ENCODE results near the gene GUSB.
"Not testable (repeated sequence)": the region's sequence is repeated elsewhere in the genome, so short reads cannot be mapped to it uniquely, and the experiment has no call there.

Gene GUSB

DNA sequence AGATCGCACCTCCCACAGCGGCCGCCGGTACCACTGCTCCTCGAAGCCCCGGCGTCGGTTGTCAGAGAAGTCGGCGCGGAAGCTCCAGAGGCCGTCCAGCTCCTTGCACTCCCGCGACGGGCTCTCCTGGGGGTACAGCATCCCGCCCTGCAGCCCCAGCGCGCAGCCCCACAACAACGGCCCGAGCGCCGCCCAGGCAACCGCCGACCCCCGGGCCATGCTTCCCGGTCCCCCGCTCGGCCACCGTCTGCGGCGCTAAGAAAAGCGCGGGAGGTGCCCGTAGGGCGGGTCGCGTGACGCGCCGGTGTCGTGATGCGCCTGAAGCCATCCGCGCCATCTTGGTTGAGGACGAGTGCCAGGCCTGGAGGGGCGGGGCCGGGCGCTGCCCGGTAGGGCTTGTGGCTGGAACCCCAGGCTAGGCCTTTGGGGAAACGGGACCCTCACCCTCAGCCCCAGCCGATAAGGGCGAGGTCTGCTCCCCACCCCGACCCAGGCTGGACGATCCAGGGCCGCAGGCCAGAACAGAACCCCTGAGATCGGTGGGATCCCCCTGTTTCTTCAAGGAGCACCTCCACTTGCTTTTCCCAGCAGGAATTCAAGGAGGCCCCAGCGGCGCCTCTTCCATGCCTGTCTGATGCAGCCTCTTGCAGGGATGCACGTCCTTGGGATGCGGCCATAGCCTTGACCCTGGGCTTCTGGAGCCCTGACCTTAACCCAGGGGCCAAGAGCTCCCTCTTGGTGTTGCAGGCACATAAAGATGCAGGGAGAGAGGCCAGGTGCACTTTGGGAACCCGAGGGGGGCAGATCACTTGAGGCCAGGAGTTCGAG is at the start of gene GUSB:
Gene GUSB, minus strand, starts transcription at position 249 of the 828 bp plus-strand sequence. Its CDS starts 30 bp downstream, at position 219.
- peak; percentile 91 for DNase-seq

DNA sequence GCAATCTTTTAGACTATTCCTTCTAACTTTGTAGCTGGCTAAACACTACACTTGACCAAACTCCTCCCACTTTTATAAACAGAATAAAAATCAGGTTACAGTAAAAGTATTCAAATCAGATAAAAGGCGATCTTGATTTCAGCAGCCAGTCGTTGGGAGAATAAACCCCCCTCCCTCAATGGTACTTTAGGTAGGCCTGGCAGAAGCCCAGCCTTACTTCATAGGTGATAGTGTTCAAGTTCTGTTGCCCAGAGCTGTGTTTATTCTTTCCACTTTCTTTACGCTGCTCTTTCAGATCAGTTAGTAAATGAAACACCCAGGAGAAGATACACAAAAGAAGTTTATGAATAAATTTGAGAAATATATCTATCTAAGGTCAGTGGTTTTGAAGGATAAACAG is 46.3 kb upstream of the GUSB start:
- not testable (repeated sequence) for DNase-seq

DNA sequence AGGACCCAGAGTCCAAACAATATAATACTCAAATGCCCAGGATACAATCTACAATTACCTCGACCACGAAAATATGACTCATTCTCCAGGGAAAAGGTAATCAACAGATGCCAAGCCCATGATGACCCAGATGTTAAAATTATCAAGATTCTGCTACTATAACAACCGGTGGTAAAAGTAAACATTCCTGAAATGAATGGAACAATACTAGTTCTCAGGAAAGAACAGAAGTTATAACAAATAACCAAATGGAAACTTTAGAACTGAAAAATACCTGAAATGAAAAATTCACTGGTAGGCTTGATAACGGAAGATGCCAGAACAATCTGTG is 34.1 kb upstream of the GUSB start:
- no peak for DNase-seq

DNA sequence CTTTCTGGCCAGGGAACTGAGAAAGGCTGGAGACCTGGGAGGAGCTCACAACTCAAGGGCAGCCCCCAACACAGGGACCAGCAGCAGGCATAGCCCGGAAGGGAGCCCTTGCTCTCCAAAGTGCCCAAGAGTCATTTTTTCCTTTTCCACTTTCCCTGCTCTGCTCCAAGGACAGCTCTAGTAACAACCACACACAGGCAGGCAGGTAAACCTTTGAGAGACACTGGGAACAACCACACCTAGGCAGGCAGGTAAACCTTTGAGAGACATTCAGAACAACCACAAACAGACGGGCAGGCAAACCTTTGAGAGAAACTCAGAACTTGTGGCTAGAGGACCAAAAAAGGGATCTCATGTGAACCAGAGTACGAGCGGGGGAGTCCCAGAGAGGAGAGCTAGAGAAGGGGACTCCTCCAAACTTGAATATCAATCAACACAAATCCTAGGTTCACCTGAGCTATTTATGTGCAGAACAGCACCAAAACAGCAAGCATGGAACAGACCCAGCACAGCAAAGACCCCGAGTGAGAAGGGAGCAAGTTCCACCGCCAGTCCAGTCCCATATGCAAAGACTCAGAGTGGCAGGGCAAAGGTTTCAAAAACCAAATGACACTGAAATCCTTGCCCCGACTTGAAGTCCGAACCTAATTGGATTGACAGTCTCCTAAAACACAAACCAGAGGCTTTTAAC is 33.6 kb upstream of the GUSB start:
- DNase-seq = no peak

DNA sequence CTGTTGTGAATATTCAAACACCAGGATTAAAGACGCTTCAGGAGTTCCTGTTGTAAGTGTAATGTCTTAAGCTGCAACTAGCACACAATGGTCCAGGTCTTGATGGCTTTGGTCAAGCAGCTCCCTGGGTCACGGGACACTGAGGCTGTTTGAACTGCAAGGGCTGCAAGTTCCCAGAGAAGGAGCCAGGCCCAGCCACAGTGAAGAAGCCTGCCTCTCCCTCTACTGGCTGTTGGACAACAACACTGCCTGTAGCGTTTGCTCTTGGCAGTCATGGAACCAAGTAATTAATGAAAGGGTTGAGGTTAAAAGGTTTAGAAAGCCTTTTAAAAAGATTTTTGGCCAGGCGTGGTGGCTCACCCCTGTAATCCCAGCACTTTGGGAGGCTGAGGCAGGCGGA is 31.9 kb upstream of the GUSB start:
- no peak for DNase-seq

DNA sequence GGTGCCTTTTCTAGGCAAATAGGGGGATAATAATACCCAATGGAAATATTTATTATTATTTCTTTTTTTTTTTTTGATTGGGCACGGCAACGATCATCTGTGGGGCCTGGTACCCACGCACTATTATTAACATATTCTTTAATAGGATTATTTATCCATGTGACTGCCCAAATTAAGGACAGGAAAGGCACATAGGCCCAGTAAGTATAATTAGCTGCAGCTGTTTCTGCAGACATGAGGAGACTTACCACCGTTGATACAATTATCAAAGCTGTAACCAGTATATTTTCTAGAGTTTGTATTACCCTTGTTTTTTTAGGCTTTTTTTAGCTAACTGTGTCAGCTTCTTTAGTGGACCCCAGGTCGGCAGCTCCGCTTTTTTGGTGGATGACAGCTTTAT is 25.2 kb upstream of the GUSB start:
- DNase-seq = no peak

DNA sequence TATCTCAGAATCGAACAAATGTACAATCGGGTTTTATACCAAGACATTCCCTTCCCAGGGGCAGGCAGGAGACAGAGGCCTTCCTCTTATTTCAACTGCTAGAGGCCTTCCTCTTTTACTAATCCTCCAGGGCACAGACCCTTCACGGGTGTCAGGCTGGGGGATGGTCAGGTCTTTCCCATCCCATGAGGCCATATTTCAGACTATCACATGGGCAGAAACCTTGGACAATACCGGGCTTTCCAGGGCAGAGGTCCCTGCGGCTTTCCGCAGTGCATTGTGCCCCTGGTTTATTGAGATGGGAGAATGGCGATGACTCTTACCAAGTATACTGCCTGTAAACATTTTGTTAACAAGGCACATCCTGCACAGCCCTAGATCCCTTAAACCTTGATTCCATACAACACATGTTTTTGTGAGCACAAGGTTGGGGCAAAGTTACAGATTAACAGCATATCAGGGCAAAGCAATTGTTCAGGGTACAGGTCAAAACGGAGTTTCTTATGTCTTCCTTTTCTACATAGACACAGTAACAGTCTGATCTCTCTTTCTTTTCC is 23.2 kb upstream of the GUSB start:
- DNase-seq = not testable (repeated sequence)

DNA sequence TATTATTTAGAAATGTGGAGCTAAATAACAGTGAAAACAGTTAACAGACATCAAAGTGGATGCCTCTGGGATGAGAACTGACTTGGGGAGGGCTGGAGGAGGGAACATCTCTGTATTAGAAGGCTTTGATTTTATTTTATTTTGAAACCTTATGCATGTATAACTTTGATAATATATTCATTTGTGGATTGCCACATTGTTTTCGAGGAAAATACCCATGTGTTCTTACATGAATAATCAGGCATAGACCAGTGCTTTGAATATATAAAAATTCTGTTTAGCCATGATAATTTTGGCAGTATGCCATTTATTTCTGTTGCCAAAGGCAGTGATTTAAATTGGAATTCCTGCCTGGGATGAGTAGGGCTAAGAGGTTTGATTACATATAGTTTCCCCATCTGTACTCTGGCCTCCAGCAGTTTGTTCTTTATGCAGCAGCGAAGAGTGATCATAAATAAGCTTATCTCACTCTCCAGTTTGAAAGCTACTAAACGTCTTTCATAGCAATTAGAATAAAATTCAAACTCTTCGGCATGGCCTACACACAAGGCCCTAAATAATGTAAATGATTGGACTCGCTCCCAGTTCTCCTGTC is 18.9 kb upstream of the GUSB start:
- not testable (repeated sequence) for DNase-seq

DNA sequence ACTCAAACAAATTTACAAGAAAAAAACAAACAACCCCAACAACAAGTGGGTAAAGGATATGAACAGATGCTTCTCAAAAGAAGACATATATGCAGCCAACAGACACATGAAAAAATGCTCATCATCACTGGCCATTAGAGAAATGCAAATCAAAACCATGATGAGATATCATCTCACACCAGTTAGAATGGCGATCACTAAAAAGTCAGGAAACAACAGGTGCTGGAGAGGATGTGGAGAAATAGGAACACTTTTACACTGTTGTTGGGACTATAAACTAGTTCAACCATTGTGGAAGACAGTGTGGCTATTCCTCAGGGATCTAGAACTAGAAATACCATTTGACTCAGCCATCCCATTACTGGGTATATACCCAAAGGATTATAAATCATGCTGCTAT is 13.0 kb upstream of the GUSB start:
- not testable (repeated sequence) for DNase-seq

DNA sequence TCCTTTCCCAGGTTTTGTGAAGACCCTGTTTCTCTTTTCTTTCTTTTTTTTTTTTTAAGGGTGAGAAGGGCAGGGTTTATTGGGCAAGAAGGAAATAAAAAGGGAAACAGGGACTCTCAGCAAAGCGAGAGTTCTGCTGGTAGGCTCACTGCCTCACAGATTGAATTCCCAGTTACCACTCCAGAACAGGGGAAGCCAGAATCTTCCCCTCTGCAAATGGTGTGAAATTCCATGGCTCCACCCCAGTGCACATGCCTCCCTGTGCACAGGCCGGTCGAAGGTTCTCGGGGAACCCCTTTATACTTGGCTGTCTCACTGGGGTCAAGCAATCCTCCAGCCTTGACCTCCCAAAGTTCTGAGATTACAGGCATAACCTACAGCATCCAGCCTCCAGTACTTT is 10.5 kb upstream of the GUSB start:
- no peak for DNase-seq

DNA sequence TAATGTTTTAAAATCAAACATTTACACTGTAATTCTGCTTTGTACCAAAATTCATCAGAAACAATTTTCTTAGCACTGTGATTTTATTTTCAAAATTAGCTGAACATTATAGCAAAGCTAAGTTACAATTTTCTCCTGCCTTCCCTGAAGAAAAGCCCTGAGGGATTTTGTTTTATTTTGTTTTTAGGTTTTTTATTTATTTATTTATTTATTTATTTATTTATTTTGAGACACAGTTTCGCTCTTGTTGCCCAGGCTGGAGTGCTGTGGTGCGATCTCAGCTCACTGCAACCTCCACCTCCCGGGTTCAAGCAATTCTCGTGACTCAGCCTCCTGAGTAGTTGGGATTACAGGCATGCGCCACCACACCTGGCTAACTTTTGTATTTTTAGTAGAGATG is 9.8 kb upstream of the GUSB start:
- not testable (repeated sequence) for DNase-seq

DNA sequence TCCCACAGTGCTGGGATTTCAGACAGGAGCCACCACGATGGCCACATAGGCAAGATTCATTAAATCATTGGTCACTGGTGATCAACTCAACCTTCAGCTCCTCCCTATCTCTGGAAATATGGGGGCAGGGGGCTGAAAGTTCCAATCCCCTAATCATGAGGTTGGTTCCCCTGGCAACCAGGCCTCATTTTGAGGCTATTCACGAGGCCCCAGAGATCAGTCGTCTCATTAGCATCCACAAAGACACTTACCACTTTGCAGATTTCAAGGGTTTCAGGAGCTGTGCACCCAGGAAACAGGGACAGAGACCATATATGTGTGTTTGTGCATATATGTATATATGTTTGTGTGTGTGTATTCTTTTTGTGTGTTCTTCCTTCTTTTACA is 7.7 kb upstream of the GUSB start:
- DNase-seq = no peak

DNA sequence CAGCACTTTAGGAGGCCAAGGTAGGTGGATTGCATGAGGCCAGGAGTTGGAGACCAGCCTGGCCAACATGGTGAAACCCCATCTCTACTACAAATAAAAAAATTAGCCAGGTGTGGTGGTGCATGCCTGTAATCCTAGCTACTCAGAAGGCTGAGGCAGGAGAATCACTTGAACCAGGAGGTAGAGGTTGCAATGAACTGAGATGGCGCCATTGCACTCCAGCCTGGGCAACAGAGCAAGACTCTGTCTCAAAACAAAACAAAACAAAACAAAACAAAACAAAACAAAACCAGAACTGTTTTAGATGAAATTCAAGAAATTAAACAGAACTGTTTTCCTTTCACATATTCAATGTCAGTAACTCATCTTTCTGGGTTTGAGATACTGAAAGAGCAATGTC is 6.5 kb upstream of the GUSB start:
- not testable (repeated sequence) for DNase-seq

DNA sequence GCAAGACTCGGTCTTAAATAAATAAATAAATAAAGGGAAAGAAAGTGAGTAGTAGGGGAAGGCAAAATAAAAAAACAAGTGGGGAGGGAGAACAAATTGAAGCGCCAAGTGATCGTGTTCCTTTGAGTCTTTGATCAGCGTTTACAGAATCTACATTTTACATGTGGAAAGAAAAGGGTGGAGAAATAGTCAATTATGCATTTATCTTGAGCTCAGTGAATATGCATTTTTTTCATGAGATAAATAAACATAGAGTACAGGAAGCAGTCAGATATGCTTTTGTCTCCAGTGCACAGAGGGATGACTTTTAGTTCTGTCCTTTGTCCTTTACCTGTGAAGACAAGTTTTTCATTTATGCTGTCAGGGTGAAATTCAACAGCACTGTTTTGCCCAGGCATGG is 6.1 kb upstream of the GUSB start:
- no peak for DNase-seq

DNA sequence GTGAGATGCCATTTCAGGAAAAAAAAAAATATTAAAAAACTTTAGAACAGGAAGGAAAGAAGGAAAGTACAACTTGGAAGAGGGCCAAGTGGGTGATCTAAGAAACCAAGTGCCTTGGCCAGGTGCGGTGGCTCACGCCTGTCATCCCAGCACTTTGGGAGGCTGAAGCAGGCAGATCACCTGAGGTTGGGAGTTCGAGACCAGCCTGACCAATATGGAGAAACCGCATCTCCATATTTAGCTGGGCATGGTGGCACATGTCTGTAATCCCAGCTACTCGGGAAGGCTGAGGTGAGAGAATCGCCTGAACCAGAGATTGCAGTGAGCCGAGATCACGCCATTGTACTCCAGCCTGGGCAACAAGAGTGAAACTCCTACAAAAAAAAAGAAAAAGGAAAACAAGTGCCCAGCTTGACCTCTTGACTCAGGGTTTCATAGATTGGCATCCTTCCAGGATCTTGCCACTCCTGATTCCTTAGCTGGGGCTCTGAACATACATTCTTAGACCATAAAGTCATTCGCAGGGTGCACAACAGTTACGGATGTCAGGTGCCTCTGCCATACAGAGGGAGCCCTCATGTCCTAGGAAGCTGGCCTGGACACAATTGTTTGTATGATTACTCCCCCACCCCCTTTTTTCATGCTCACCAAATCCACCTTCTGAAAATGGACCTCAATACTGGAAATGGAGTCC is 2.1 kb upstream of the GUSB start:
- no peak for DNase-seq

DNA sequence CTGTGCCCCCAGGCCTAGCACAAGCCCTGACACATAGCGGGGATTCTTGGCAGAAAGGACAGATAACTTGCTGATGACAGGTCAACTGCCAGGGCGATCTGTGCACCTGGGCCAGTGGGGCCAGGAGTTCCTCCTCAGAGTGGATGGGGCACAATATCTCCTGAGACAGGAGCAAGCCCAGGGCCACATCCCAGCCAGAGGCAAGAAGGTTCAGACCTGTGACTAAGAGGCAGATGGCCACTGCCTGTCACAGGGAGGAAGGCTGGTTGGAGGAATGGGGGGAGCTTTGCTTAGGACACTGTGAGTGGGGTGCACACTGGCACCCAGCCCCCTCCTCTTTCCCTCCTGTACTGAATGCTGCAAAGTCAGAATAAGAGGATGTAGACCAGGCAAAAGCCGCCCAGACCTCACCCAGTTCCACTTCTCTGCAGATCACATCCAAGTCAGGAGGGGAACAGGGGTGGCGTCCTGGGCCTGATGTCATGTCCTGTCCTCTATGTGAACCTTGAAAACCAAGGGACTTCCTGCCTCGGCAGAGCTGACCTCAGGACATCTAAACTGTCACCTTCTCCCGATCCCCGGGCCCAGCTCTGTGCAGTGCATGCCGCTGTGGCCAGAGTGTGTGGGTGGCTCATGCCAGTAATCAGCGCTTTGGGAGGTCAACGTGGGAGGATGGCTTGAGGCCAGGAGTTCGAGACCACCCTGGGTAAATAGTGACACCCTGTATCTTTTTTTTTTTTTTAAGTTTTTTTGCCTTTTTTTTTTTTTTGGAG is 1.3 kb downstream of the GUSB start:
- peak; percentile 43 for DNase-seq

DNA sequence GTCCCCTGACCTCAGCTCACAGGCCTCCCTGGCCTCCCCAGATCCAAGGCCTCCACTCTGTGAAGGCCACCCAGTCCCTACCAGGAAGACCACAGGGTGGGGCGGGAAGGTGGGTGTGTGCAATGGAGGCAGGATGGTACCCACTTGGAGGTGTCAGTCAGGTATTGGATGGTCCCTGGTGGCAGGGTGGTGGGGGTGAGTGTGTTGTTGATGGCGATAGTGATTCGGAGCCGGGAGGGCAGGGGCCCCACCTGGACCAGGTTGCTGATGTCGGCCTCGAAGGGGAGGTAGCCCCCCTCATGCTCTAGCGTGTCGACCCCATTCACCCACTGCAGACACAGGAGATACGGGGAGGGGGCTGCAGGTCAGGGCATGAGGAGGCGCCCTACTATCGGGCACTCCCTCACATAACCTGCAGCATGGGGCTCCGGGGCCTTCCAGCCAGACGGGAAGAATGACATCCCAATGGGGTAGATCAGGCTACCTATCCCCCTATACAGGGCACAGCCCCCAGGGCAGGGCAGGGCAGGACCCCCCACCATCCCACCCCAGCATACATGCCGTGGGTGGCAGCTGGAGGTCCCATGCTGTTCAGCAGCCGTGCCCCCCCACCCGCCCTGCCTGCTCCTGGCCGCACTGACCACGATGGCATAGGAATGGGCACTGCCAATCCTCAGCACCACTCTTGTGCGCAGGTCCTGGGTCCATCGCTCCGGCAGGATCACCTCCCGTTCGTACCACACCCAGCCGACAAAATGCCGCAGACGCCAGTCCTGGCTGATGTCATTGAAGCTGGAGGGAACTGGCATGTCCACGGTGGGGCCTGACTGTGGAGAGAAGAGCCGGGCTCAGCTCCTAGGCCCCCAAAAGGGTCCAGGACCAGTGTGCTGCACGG is 2.2 kb downstream of the GUSB start:
- no peak for DNase-seq

DNA sequence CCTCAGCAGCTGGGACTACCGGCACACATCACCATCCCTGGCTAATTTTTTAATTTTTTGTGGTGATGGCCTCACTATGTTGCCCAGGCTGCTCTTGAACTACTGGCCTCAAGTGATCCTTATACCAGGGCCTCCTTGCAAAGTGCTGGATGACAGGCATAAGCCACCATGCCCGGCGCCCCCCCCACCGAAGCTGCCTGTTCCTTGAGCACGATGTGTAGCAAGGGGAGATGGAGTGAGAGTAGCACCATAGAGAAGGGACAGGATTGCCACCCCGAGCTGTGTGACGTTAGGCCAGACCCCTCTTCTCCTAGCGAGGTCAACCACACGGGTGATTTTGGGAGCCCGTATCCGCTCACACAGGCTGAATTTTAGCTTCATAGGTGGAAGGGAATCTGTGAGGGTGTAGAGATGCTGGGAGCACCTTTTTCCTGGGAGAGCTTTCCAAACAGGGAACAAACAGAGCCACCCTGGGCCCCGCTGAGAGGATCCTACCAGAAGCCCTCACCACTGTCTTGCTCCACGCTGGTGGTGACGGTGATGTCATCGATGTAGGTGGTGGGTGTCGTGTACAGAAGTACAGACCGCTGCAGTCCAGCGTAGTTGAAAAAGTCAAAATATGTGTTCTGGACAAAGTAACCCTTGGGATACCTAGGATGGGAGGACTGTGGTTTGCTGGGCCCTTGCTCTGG is 3.0 kb downstream of the GUSB start:
- DNase-seq = no peak

DNA sequence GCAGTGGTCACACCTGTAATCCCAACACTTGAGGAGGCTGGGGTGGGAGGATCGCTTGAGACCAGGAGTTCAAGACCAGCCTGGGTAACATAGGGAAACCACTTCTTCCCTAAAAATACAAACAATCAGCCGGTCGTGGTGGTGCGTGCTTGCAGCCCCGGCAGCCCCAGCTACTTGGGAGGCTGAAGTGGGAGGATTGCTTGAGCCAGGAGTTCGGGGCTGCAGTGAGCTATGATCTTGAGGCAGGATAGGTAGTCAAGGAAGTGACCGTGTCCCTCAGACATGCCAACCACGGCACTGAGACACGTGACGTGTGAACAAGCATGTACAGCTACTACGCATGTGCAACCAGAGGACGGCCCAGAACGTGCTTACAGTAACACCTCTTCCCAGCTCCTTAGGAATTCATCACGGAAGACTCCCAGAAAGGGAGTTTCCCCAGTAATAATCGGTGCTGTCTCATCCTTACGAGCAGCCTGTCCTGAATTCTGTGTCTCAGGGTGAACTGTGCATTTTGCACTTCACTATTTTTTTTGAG is 5.3 kb downstream of the GUSB start:
- DNase-seq = no peak

DNA sequence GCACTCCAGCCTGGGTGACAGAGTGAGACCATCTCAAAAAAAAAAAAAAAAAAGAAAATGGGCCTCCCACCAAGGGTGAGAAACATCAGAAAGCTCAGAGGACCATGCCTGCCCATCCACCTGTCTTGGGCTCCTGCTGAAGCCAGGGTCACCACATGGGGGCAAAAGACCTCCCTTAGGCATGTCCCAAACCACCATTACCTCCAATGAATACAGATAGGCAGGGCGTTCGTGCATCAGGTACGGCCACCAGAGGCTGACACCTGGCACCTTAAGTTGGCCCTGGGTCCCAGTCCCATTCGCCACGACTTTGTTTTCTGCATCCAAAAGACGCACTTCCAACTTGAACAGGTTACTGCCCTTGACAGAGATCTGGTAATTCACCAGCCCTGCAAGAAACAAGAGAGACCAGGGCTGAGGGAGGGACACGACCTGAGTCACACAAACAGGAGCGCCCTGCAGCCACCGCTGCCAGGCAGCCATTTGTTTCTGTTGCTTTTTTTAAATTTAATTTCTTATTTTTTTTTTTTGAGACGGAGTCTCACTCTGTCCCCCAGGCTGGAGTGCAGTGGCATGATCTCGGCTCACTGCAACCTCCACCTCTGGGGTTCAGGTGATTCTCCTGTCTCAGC is 6.1 kb downstream of the GUSB start:
- no peak for DNase-seq
